NCI-H82 treated with DMSO at 0.1 percent for 48 hours (cell line): ENCODE measurements around the gene CHN1.

Experiments used
- DNase-seq: peaks from one replicate; lab custom pipeline; 2025; ENCODE audit not compliant: unreplicated experiment; lab: John Stamatoyannopoulos, UW

The CHN1 gene

DNA sequence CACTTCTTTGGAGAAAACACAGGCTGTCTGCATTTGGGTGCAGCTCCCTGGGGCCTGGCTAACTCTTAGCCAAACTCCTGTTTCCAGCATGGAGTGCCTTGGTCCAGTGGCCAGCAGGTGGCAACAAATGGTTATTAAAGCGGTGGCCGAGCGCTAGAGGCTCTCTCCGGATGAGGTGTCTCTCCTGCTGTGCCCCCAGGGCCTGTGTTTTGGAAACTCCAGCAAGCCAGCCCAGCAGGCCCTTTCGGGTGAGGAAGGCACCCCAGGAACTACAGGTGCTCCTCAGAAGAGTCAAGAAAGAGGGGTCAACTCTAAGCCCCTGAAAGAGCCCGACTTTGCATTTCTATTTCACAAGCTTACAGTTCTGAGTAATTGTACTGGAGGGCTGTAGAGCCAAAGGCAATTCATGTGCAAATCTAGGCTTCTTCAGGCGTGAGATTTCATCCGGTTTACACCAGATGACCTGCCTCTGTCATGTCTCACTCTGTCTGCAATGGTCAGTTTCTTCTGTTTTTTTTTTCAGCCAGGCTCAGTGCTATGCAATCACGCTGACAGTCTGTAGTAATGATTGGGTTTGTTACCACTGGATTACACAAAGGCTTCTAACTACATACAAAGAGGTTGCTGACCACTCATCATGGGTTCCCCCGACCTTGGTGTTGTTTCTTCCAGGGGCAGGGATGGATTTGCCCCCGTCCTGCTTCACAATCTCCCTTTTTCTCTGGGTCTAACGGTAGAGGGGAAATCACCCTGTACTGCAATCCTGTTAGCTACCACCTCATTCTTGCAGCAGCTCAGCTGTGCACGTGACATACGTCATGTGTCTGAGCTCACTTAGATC lies 233.3 kb downstream of the CHN1 start:
- peak; percentile 69 for DNase-seq

- DNase-seq = no peak
Observed at GRCh38 chr2:174771136-174771535, 234.0 kb downstream of the CHN1 start.

- DNase-seq = peak; percentile 85
Observed at GRCh38 chr2:174768557-174768956, 236.6 kb downstream of the CHN1 start.

DNA sequence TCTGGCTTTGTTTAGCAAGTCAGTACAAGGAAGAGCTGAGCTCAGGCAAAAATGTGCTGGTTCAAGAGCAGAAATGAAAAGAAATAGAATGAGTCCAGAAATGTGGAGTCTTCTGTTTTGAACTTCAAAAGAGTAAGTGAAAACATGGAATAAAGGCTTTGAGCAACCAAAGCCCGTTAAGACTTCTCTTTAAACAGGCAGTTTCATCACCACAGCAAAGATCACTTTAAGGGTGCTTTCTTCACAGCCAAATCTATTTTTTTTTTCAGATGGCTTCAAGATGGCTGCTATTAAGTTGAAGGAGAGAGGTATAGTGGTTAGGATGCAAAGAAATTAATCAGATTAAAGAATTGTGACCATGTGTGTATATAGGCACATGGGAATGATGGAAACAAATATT lies 238.9 kb downstream of the CHN1 start:
- DNase-seq = no peak

- no peak for DNase-seq
Observed at GRCh38 chr2:174765576-174765975, 239.6 kb downstream of the CHN1 start.

DNA sequence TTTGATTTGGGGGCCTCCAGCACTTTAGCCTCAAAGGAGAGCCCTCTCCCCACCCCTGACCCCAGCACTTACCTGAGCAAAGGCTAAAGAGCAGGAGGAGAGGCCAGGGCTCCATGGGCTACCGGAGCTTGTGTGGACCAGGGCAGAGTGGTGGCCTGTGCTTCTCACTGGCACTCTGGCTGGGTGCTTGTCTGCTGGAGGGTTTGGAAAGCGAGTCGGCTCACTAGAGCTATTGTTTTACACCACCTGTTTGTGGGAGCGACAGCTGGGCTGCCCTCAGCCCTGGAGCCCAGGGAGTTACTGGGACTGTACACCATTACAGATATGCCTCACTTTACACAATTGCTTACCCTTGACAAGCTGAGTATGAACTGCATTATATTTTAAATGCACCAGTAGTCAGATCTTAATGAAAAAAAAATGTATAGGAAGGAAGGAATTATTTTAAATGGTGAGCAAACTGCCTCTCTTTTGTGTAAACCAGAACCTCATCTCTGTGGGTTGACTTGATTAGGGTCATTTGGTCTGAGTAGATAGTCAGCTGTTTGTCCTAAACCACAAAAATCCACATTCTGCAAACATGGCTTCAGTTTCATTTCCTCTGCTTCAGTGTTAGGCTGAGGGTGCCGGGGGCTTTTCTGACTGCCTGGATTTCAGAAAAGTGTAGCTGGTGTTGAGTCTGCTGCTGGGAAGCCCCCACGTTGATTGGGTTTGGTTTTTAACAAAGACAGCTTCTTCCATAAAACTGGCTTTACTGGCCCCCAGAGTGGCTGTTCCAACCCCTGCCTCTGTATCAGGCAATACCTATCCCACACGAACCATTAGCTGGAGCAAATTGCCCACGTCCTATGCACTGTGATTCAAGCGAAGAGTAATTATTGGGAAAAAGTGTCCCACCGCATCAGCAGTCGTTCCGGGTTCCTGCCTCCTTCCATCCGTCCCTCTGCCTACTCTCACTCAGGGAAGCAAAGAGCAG lies 240.6 kb downstream of the CHN1 start, which contains the start of gene CHRNA1:
Gene CHRNA1 (minus strand): TSS at position 193 of the 976 bp plus-strand sequence. CDS start 78 bp downstream, at position 115.
- peak; percentile 66 for DNase-seq

DNA sequence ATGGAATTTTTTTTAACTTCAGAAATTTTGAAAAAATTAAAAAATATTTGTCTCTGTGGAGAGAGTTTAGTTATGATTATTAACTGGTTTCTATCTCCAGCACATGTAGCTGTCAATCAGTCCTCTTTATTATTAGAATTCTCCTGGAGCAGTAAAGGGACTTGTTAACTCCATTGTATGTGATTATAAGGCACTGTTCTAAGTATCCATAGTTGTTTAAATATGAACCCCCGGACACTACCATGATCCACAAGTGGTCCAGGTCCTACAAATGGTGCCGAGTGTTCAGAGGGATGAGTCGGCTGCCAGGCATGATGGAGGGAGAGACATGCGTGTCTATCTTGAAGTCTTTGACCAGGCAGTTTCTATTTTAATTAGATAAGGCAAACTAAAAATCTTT lies 241.4 kb downstream of the CHN1 start:
- no peak for DNase-seq

DNA sequence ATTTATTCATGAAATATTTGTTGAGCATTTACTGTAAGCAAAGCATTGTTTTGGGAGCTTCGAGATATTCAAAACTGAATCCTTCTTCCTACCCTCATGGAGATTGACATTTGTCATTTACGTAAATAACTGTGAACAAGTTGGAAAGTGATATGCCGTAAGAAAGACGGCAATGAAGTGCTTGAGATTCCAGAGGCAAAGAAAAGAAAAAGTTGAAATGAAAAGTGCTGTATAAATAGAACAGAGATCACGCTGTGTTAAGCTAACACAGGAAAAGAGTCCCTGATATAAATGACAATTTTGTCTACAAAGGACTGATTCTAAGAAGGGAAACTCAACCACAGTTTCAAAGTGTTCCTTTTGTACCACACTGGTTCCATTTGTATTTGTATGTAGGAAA lies 242.7 kb downstream of the CHN1 start:
- no peak for DNase-seq

DNA sequence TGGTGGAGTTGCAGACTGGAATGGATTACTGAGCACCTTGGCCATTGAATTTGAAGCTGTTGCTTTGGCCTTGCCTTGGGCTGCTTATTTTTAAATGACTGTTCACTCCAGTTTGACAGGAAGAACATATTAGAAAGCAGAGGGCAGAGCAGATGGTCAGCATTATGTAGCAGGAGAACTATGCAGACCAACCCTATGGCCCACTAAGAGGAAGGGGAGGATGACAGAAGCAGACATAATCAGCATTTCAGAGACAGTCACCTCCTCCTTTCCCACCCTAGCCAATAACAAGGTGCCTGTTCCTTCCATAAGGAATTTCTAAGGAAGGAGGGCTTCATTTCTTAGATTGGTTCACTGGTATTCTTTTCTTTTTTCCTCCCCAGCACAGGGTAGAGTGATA lies 243.3 kb downstream of the CHN1 start:
- peak; percentile 80 for DNase-seq

DNA sequence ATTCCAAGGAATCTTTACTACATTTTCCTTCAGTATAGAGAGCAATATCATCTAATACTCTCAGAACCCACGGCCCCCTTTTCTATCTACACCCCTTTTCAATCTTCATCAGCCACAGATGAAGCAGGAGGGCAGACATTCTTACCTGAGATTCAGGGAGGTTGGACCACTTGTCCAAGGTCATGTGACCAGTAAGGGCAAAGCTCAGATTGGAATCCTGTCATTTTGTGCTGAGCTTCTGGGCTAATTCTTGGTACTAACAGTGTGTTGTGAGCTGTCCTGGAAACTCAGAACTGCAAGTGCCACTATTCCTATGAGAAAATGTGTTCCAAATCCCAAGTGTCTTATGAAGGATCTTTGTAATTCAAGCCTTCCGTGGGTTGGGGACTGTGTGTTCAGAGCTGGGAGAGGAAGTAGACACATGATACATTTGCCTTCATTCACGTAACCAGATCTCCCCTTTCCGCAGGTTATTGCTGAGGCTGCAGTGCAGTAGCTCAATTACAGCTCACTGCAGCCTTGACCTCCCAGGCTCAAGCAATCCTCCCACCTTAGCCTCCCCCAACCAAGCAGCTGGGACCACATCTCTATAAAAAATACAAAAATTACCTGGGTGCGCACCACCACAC lies 244.2 kb downstream of the CHN1 start:
- DNase-seq = no peak

DNA sequence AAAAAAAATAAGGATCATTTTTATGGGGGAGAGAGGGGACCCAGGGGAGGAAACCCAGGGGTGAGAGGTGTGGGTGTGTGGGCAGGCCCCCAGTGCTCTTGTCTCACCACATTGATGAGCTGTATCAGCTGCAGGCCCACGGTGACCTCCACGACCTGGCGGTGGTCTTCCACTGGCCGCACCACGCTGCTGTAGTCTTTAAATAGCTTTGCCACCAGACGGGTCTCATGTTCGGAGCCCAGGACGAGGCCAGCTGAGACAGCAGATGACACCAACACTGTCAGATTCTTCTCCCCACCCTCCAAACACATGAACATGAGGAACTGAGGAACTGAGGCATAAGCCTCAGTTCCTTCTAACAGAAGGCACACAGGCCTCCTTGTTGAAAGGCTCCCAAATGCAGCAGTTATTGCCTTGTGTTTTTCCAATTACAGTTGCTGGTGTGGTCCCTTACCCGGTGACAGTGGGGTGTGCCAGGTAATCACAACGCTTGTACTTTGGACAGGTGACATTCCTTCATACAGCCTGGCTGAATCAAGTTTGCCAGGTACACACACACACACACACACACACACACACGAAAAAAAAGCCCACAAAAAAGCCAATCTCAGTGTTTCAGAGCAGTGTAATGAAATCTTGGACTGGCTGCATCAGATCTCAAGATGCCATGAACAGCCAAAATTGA lies 245.7 kb downstream of the CHN1 start:
- no peak for DNase-seq

DNA sequence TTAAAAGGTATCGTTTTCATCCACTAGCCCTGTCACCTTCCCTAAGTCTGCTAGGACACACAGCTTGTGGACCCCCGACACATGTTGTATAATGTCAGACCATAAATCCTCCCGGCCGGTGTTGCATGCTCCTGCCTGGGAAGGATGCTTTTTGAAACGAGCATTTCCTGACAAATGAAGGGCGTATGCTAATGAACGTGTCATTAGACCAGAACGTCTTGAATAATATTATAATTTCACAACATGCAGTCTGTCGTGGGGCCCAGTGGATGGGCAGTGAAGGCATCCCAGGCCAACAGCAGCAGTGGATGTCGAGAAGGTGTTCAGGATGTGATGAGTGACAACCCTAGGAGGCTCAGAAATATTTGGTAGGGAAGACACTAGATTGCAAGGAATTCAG lies 248.4 kb downstream of the CHN1 start:
- DNase-seq = no peak

GRCh38 chr2:174753038-174753633 lies 252.0 kb downstream of the CHN1 start:
- DNase-seq = no peak

DNA sequence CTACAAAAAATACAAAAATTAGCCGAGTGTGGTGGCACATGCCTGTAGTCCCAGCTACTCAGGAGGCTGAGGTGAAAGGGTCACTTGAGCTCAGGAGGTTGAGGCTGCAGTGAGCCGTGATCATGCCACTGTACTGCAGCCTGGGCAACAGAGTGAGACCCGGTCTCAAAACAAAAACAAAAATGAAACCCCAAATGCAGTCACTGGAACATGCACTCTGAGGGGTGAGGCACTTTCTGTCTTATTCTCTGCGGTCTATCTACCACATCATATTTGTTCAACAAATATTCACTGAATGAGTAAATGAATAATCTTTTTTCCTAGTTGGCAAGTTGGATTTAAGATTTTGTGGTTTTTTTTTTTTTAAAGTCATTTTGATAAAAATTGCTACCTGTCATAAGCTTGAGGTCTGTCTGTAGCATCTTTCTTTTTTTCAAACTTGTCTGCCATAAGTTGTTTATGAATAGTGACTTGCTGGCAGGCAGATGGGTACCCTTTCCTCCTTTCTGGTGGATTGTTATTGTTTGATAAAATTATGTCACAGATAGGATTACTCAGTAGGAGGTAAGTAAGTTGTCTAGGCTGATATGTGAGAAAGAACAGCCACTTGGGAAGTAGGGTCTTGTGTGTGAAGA lies 252.7 kb downstream of the CHN1 start:
- no peak for DNase-seq

- DNase-seq = no peak
Observed at GRCh38 chr2:174750923-174751441, 254.2 kb downstream of the CHN1 start.

DNA sequence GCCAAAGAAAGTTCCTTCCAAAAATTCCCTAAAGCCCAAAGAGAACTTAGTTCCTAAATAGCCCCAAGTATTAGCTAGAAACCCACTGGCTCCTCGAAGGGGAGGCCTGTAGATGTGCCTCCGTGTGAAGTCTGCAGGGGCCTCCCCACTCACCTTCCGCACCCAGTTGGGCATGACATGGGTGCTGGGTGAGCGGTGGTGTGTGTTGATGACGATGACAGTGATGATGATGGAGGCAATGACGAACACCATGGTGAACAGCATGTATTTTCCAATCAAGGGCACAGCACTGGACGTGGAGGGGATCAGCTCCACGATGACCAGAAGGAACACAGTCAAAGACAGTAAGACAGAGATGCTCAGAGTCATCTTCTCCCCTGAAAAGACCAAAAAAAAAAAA lies 255.4 kb downstream of the CHN1 start:
- no peak for DNase-seq

DNA sequence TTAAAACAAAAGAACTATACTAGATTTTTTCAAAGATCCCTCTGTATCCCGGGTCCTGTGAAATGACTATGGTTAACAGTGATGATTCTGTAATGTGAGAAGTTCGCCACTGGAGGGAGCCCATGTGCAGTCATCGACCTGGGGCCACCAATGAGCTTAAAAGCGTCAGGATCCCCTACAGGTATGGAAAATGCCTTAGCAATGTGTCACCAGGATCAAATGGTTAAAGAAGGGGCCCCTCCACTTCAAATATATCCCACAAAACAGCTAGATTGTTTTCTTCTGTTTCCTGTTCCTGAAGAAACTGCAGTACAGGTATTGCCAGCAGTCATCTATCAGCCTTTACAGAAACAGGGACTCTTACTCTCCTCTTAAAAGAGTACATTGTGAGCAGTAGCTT lies 256.2 kb downstream of the CHN1 start:
- DNase-seq = peak; percentile 45
